Spleen (tissue), 13 donors: ENCODE data around the gene TMEM45A. TPM values are rescaled to one million over a fixed set of nuclear protein-coding genes. Genes with fewer than 3 reads are reported as not detected.
"Not testable (repeated sequence)": the region's sequence is repeated elsewhere in the genome, so short reads cannot be mapped to it uniquely, and the experiment has no call there.

ENCODE experiments used
- DNase-seq: peaks from one replicate; pipeline ENCODE4 v3.0.0-alpha.2; 2020
- H3K27ac ChIP-seq, 8 donors: fragments of 200-600 bp; sonication (generic) in 7 of 8; 1 replicate in 4 of 8; 2 replicates in 4 of 8; pipeline versions ENCODE4 v1.5.0 to v1.8.0; 2016 to 2021; ENCODE audit warnings: inconsistent platforms in 4 of 8, mild to moderate bottlenecking in 4 of 8, moderate library complexity in 1 of 8
- H3K27me3 ChIP-seq, 7 donors: fragments of 200-600 bp; sonication (generic) in 6 of 7; replicated peaks in 1 of 7; 1 replicate in 4 of 7; 2 replicates in 3 of 7; pipeline versions ENCODE4 v1.5.0 to v1.8.0; 2016 to 2021; ENCODE audit warnings: inconsistent platforms in 3 of 7, mild to moderate bottlenecking in 1 of 7
- H3K36me3 ChIP-seq, 6 donors: fragments of 200-600 bp; sonication (generic) in 5 of 6; 1 replicate in 4 of 6; 2 replicates in 2 of 6; pipeline versions ENCODE4 v1.5.0 to v1.8.0; 2016 to 2021; ENCODE audit warnings: inconsistent platforms in 2 of 6
- H3K4me1 ChIP-seq, 6 donors: fragments of 200-600 bp; sonication (generic) in 5 of 6; 1 replicate in 3 of 6; 2 replicates in 3 of 6; pipeline versions ENCODE4 v1.5.0 to v1.8.0; 2016 to 2021; ENCODE audit warnings: inconsistent platforms in 3 of 6
- H3K4me3 ChIP-seq, 8 donors: fragments of 200-600 bp; sonication (generic) in 7 of 8; 1 replicate in 4 of 8; 2 replicates in 4 of 8; pipeline versions ENCODE4 v1.5.0 to v1.8.0; 2016 to 2021; ENCODE audit warnings: inconsistent platforms in 4 of 8, mild to moderate bottlenecking in 4 of 8, moderate library complexity in 2 of 8
- H3K9me3 ChIP-seq, 8 donors: fragments of 200-600 bp; sonication (generic) in 7 of 8; 1 replicate in 4 of 8; 2 replicates in 4 of 8; pipeline versions ENCODE4 v1.5.0 to v1.8.0; 2016 to 2021; ENCODE audit warnings: inconsistent platforms in 4 of 8
- POLR2A ChIP-seq, 3 donors: fragments of 450-650 bp; IDR thresholded peaks; one replicate each; pipeline ENCODE4 v1.5.1; 2017; ENCODE audit warnings: antibody characterized with exemption in 3 of 3, mild to moderate bottlenecking in 1 of 3
- POLR2AphosphoS5 ChIP-seq, 3 donors: sonication (generic); formaldehyde crosslinking; IDR thresholded peaks; one replicate each; pipeline ENCODE4 v1.5.1; 2017; ENCODE audit warnings: antibody characterized with exemption in 3 of 3
- WGBS, 5 donors: extraction: QIAGEN DNeasy Blood & Tissue Kit in 3 of 5; methylation state at CpG; one replicate each; pipeline versions ENCODE4 v1.1.5 to v1.1.7; 2013 to 2018; 5-methylcytosine and 5-hydroxymethylcytosine counted together
- intact Hi-C: fragments of 100-400 bp; cut with DNase I; formaldehyde crosslinking; loops from one replicate; pipeline ENCODE4 v1.15.0; 2023; ENCODE audit warnings: low total_unique reads
- long read RNA-seq, 2 donors: transcript quantifications; one replicate each; lab custom pipeline, GENCODE V29; 2026
- polyA plus RNA-seq, 3 donors: library from polyadenylated mRNA; stranded (reverse); fragments of 200-250 nt; gene quantifications; one replicate each; pipeline ENCODE4 v1.2.1, GENCODE V29; 2013
- total RNA-seq, 7 donors: library from RNA; depleted of rRNA in 3 of 7; stranded (reverse); fragments of >200 nt in 3 of 7; fragmentation: NEBNext Ultra II Directional in 4 of 7; extraction: Animal tissue kit (Norgen Biotek cat#: 25700) in 4 of 7; gene quantifications; one replicate each; pipeline versions ENCODE4 v1.1.0 to v1.2.1, GENCODE V29; 2016 to 2021
- TF ChIP-seq, protein P1 (sequence below), 11 experiments: fragments of 200-600 bp in 7 of 11; fragments of 450-650 bp in 4 of 11; sonication (generic) in 4 of 11; IDR thresholded peaks in 8 of 11; conservative IDR thresholded peaks in 3 of 11; 1 replicate in 7 of 11; 2 replicates in 4 of 11; pipeline versions ENCODE4 v1.4.0 to v1.8.0; 2016 to 2021; ENCODE audit warnings: antibody characterized with exemption in 11 of 11, inconsistent platforms in 4 of 11, mild to moderate bottlenecking in 1 of 11
- donor health status: healthy with polysubstance abuse.
- donor health status: DM: no; HTN: no; CAD: no; lungs with moderate emphysema.
- donor health status: DM: no; HTN: no; CAD: no.
- donor health status: Bipolar disorder and iron deficiency.
- donor health status: healthy.
- donor health status: DM: no; HTN: no; CAD: no.
- donor health status: DM: yes; HTN: yes; CAD: no.

Gene TMEM45A, protein sequence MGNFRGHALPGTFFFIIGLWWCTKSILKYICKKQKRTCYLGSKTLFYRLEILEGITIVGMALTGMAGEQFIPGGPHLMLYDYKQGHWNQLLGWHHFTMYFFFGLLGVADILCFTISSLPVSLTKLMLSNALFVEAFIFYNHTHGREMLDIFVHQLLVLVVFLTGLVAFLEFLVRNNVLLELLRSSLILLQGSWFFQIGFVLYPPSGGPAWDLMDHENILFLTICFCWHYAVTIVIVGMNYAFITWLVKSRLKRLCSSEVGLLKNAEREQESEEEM
- total RNA-seq, result 10 to 100 TPM in 2 of 7 donors, 1 to 10 TPM in 5; 4.4 to 13.4 (median 6.3) TPM
- 1 to 10 TPM; 1.2 to 3.7 (median 1.9) TPM for polyA plus RNA-seq
- long read RNA-seq, donor 1, partial matches to known transcripts, result 0 of 6 reads
- long read RNA-seq, donor 1, other reads (novel, unspliced or antisense), result 0 of 6 reads
- long read RNA-seq, donor 2, partial matches to known transcripts, result 0 of 3 reads
- long read RNA-seq, donor 2, other reads (novel, unspliced or antisense), result 0 of 3 reads

DNA sequence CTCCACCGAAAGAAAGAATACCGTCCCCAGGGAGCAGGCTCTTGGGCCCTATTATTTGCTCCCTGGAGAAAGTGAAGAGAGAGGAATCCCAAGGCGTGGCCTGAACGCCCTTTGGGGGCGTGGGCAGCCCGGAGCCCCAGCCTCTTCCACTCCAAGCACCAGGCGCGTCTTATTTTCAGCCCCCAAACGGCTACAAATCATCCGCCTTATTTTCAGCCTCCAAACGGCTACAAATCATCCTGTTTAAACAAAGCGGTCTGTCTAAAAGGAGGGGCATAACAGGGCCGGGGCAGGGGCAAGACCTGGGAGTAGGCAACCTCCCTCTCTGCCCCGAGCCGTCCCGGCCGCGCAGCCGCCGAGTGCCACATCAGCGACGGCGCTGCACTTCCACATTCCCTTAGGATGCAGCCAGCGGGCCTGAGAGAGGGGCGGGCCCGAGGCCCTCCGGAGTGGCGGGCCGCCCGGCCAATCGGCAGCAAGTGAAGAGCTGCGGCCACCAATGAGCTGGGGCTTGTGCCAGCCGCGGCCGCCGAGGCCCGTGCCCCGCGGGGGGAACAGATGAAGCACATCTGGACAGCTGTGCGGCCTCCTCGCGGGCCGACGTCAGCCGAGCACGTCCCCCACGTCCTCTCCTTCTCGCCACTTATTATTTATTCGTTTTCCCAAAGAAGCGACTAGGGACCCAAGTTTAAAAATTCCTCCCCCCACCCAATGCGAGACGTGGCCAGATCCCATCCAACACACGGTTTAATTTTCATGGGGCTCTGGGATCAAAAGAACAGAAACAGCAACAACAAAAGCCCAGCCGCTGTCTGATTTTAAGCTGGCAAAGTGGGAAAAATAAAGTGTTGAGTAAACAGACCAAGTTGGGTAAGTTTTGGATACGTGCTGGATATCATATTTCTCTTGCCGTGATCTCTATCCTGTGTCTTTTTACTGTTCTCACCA lies at the start of gene TMEM45A:
TSS of gene TMEM45A (plus strand) at position 561 of the 948 bp plus-strand sequence. CDS start 62,593 bp downstream, outside the sequence.
- intact Hi-C loops, result loop anchor here (10.0 kb wide), 1 partner anchor 88 kb away; the partner anchor contains the start of genes LNP1 and TOMM70
- peak within 1 kb of the TSS; percentile 45 to 75 (median 55) for H3K4me3 ChIP-seq
- peak; percentile 94 for DNase-seq
- H3K27ac ChIP-seq, result peak within 1 kb of the TSS; percentile 5 to 83 (median 77)
- TF ChIP-seq POLR2A (IDR thresholded peaks at IDR 0.05), result peak in 1 of 3 donors; percentile 30
- TF ChIP-seq POLR2AphosphoS5 (IDR thresholded peaks at IDR 0.05), result peak; percentile 76 to 91 (median 87)
- TF ChIP-seq, protein P1, sequence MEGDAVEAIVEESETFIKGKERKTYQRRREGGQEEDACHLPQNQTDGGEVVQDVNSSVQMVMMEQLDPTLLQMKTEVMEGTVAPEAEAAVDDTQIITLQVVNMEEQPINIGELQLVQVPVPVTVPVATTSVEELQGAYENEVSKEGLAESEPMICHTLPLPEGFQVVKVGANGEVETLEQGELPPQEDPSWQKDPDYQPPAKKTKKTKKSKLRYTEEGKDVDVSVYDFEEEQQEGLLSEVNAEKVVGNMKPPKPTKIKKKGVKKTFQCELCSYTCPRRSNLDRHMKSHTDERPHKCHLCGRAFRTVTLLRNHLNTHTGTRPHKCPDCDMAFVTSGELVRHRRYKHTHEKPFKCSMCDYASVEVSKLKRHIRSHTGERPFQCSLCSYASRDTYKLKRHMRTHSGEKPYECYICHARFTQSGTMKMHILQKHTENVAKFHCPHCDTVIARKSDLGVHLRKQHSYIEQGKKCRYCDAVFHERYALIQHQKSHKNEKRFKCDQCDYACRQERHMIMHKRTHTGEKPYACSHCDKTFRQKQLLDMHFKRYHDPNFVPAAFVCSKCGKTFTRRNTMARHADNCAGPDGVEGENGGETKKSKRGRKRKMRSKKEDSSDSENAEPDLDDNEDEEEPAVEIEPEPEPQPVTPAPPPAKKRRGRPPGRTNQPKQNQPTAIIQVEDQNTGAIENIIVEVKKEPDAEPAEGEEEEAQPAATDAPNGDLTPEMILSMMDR (IDR thresholded peaks at IDR 0.05 in 8 of 11, conservative IDR thresholded peaks at IDR 0.05 in 3 of 11), result peak in 3 of 11 experiments; percentile 6 to 13 (median 8)
- H3K27me3 ChIP-seq, result peaks cover 0 to 3% (median 0%) of the 10 kb centered on the region in 7 donors
- WGBS, 5 donors, result 1 to 2% (median 1%) methylated on average over 30 to 56 of the region's 56 CpGs
- no peaks in the 10 kb centered on the region for H3K36me3 ChIP-seq
- peaks cover 0 to 36% (median 20%) of the 10 kb centered on the region in 6 donors for H3K4me1 ChIP-seq
- H3K9me3 ChIP-seq, result no peaks in the 10 kb centered on the region

DNA sequence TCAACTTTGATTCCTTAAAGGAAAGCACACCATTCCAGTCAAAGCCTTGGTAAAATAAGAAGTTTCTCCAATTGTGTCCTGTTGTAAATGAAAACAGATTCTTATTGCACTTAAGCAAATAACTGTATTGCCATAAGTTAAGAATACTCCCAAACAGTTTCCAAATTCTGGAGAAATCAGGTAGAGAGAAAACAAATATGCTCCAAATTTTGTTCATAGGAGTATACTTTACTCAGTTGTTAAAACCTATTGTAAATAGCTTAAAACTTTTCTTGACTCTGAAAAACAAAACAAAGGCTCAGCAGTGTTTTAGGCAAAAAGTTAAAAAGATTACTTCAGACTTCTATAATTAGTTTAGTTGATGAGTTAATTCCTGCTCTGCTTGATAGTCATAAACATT lies 48.7 kb upstream of the TMEM45A start:
- no peak for DNase-seq
- no peaks in the 10 kb centered on the region for H3K4me1 ChIP-seq
- peaks cover 0 to 26% (median 9%) of the 10 kb centered on the region in 8 donors for H3K9me3 ChIP-seq
- no peak overlapping the region for H3K4me3 ChIP-seq
- intact Hi-C loops, result no loop called here
- no peak overlapping the region for H3K27ac ChIP-seq
- H3K36me3 ChIP-seq, result no peaks in the 10 kb centered on the region
- TF ChIP-seq POLR2A (IDR thresholded peaks at IDR 0.05), result no peak
- no peak for TF ChIP-seq POLR2AphosphoS5 (IDR thresholded peaks at IDR 0.05)
- TF ChIP-seq, protein P1 (IDR thresholded peaks at IDR 0.05 in 8 of 11, conservative IDR thresholded peaks at IDR 0.05 in 3 of 11), result no peak
- H3K27me3 ChIP-seq, result no peaks in the 10 kb centered on the region

DNA sequence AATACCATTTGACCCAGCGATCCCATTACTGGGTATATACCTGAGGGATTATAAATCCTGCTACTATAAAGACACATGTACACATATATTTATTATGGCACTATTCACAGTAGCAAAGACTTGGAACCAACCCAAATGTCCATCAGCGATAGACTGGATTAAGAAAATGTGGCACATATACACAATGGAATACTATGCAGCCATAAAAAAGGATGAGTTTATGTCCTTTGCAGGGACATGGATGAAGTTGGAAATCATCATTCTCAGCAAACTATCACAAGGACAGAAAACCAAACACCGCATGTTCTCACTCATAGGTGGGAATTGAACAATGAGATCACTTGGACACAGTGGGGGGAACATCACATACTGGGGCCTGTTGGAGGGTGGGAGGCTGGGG lies 45.4 kb upstream of the TMEM45A start:
- DNase-seq, H3K36me3 ChIP-seq, H3K27me3 ChIP-seq, H3K4me1 ChIP-seq, H3K4me3 ChIP-seq, intact Hi-C loops, H3K27ac ChIP-seq: not testable (repeated sequence)
- WGBS, 5 donors, result 95 to 98% (median 97%) methylated on average over 3 of the region's 3 CpGs
- peaks cover 0 to 26% (median 9%) of the 10 kb centered on the region in 8 donors for H3K9me3 ChIP-seq

DNA sequence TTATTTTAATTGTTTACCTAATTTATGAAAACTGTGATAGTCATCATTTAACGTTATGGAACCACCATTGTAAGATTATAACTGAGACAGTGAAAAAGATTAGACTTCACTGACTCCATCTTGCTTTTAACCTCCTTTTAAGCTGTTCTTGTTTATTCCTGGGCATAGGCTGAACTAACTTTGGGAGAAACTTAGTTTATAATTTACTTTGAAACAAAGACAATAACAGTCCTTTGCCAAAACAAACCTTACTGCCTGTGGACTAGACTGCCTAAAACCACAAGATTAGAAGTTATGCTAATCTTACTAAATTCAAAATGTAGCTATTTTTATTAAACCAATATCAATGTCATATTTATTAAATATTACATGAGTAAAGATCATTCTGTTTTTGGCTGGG lies 44.3 kb upstream of the TMEM45A start:
- H3K27ac ChIP-seq, result no peak overlapping the region
- TF ChIP-seq POLR2A (IDR thresholded peaks at IDR 0.05), result no peak
- TF ChIP-seq POLR2AphosphoS5 (IDR thresholded peaks at IDR 0.05), result no peak
- TF ChIP-seq, protein P1 (IDR thresholded peaks at IDR 0.05 in 8 of 11, conservative IDR thresholded peaks at IDR 0.05 in 3 of 11), result no peak
- WGBS, 5 donors, result 88 to 99% (median 98%) methylated on average over 1 of the region's 1 CpG
- peaks cover 0 to 26% (median 9%) of the 10 kb centered on the region in 8 donors for H3K9me3 ChIP-seq
- no peak for DNase-seq
- intact Hi-C loops, result no loop called here
- no peaks in the 10 kb centered on the region for H3K36me3 ChIP-seq
- H3K4me1 ChIP-seq, result no peaks in the 10 kb centered on the region
- H3K4me3 ChIP-seq, result no peak overlapping the region
- no peaks in the 10 kb centered on the region for H3K27me3 ChIP-seq
